ENCODE results near the gene IRF8.
"Not testable (repeated sequence)": the region's sequence is repeated elsewhere in the genome, so short reads cannot be mapped to it uniquely, and the experiment has no call there.

Gene IRF8, protein sequence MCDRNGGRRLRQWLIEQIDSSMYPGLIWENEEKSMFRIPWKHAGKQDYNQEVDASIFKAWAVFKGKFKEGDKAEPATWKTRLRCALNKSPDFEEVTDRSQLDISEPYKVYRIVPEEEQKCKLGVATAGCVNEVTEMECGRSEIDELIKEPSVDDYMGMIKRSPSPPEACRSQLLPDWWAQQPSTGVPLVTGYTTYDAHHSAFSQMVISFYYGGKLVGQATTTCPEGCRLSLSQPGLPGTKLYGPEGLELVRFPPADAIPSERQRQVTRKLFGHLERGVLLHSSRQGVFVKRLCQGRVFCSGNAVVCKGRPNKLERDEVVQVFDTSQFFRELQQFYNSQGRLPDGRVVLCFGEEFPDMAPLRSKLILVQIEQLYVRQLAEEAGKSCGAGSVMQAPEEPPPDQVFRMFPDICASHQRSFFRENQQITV

DNA sequence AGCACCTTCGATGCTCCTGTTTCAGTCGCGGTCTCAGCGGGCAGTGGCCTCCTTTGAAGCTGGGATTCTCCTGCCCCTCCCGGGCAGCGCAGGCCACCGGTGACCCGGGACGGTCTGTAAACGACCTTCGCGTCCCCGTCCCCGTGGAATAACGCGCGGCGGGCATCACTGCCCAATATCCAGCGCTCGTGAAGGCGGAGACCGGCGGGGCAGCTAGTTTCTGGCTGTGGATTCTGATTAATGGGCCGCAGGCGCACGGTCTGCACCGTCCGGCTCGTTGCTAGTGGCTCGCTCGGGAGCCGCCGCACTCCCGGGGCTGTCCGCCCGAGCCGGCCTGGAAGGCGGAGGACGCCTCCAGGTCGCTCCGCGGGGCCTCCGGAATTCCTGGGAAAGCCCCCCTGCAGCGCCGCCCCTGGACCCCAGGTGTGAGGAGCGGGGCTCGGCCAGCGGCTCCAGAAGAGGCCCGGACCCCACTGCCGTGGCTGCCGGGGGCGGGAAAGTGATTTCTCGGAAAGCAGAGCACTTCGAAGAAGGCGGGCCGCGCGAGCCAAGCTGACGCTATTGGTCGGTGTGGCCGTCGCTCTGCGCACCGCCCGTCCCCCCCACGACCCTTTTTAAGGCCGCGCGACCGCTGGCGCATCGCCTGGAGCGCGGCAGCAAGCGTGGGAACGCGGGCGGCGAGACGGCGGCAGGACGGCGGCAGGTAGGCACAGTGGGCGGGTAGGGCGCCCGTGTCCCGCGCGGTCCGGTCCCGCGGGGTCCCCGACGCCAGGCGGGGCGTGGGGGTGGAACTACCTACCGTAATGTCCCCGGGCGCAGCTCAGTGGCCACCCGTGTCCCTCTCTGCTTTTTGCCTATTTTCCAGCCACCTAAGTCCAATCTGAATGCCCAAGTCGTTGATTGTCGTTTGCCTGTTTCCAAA, at the start of gene IRF8:
IRF8 (plus strand) TSS at position 642 of the 922 bp plus-strand sequence. CDS start 3,854 bp downstream, outside the sequence.
- DNase-seq (ENCODE audit: low spot score): no peak

GRCh38 chr16:85849388-85849787, 49.6 kb upstream of the IRF8 start:
- DNase-seq (ENCODE audit: low spot score): no peak

DNA sequence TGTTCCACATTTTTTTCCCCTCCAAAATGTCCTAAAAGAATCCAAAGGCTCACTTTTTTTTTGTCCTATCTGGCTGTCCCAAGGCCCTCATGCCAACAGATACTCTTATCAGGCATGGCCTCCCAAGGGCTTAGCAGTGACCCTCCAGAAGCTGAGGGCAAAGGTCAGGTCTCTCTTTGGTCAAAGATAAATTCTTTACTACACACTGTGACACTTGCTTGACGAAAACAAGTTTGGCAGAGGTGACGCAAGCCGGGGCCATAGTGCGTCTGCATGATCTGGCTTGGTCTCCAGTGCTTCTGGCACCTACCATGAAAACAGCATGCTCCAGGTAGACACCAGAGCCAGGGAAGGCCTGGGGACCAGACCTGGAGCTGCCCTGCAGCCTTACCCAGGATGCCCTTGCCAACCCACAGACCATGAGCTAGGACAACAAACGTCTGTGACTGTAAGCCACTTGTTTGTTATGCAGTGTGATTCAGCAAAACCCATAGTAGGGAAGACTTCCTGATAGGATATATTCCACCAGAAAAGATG, 48.5 kb upstream of the IRF8 start:
- no peak for DNase-seq (ENCODE audit: low spot score)

DNA sequence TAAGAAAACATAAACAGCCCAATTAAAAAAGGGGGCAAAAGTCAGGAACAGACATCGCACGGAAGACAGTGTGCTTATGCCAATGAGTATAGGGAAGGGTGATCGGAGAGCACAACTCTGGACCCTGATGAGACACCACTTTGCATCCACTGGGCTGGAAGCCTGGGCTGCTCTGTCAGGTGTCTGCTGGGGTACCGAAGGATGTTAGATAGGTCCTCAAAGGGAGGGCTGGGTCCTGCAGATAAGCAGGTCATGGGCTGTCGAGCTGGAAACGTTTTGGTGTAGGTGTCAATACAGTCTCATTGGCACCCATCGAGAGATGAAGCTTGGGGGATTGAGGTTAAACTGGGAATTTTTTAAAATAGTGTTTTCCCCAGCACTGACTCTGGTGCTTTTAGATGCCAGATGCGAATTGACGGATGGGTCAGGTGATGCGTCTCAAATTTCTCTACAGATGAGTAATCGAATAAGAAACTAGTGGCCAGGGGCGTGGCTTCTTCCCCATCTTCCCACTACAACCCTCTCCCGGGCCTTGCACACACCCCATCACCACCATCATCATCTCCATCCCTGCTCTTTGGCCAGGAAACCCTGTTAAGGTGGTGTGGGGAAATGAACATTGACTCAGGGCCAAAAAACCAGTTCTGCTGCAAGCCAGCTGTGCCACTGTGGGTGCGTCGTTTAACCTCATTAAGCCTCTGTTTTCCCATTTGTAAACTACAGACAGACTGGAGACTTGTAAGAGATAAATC, 47.8 kb upstream of the IRF8 start:
- no peak for DNase-seq (ENCODE audit: low spot score)

GRCh38 chr16:85853547-85854545, 45.1 kb upstream of the IRF8 start:
- no peak for DNase-seq (ENCODE audit: low spot score)

- DNase-seq (ENCODE audit: low spot score): no peak
Observed at GRCh38 chr16:85854935-85855334, 44.0 kb upstream of the IRF8 start.

DNA sequence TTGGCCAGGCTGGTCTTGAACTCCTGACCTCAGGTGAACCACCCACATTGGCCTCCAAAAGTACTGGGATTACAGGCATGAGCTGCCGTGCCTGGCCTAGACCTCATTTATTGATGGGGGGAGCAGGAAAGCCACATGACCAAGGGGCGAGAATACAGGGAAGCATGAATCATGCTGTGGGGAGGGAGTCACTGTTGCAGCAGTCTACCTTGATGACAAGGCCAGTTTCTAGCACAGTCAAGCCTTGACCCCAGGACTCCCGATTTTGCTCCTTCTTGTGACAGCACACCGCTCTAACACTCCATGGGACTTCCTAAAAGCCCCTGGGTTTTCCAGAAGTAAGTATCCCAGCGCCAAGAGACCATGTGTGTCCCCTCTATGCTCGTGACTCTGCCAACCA, 42.9 kb upstream of the IRF8 start:
- no peak for DNase-seq (ENCODE audit: low spot score)

DNA sequence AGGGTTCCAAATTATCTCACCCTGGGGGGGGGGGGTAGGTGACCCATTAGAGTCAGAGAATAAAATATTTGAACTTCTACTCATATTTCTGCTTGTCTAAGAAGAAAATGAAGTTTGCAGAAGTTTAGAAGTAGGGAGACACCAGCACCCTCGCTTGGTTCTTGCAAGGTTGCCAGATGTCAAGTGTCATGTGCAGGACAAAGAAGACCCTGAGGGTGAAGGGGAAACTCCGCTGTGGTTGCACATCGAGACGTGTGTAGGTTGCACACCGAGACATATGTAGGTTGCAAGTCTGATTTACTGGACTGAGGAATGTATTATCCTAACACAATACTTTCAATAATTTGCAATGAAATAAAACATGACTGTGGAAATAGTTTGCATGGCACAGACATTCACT, 42.4 kb upstream of the IRF8 start:
- DNase-seq (ENCODE audit: low spot score): no peak

DNA sequence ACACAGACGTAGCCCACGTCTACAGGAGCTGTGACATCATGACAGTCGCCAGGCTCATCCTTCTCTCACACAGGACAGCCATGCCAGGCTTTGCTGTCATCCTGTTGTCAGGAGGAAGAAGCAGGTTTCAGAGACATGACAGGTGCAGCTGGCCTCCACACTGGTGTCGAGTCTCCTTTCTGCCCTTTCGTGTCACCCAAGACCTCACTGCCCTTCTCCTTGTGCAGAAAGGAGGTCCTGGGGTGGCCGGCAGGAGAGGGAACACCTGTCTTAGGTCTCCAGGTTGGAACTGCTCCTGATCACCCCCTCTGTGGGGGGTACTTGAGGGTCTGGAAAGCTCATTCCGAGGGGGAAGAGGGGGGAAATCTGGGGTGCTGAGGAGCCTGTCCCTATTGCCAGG, 41.6 kb upstream of the IRF8 start:
- no peak for DNase-seq (ENCODE audit: low spot score)

DNA sequence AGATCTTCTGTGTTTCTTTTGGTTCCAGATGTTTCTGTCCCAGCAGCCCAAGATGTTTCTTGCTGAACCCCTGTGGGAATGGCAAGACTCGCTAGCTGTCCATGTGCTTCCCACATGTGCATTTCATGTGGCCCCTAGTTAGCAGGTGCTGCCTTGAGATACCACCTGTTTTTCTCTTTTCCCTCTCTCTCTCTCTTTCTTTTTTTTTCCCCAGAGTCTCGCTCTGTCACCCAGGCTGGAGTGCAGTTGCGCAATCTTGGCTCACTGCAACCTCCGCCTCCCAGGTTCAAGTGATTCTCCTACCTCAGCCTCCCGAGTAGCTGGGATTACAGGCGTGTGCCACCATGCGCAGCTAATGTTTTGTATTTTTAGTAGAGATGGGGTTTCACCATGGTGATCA, 40.4 kb upstream of the IRF8 start:
- DNase-seq (ENCODE audit: low spot score): not testable (repeated sequence)

DNA sequence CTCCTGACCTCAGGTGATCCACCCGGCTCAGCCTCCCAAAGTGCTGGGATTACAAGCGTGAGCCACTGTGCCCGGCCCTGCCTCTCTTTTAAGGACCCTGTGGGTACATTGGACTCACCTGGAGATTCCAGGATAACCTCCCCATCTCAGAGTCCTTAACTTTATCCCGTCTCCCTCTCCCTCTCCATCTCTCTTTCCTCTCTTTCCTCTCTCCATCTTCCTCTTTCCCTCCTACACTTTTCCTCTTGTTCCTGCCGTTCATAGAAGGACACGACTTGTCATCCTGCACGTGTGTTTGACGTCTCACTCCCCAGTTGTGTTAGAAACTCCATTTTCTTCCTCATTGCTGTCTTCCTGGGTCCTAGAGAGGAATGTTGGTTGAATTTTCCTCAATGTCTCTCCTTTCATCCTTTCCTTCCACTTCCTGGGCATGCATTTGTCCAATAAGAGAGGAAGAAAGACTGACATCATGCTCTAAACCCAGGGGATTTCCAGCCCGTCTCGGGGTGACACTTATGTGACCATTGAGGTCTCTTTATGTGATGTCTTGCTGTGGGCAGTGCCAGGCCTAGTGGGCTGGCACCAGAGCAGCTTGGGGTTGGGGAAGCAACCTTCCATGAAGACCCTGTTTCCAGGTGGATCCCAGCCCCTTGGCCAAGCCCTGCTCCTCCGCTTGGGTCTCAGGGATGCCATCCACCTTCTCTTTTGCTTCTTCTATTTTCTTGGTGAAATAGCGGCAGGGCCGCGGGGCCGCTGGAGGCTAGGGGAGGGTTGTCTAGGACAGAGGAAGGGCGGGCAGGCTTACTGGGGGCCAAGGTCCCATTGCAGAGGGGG, 39.8 kb upstream of the IRF8 start:
- DNase-seq (ENCODE audit: low spot score): no peak

DNA sequence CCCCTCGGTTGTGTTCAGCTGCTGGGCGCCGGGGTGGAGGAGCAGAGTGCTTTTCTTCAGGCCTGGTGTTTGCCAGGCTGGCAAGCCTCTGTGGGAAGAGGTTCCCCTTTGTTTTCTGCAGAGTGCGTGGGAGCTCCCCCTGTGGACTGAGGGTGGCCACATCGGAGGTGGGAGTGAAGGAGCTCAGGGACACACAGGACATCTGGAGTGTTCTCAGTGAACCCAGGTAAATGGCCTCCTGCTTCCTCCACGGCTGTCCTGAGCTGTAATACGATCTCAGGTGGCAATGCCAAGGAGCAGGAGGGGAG, 39.2 kb upstream of the IRF8 start:
- no peak for DNase-seq (ENCODE audit: low spot score)

DNA sequence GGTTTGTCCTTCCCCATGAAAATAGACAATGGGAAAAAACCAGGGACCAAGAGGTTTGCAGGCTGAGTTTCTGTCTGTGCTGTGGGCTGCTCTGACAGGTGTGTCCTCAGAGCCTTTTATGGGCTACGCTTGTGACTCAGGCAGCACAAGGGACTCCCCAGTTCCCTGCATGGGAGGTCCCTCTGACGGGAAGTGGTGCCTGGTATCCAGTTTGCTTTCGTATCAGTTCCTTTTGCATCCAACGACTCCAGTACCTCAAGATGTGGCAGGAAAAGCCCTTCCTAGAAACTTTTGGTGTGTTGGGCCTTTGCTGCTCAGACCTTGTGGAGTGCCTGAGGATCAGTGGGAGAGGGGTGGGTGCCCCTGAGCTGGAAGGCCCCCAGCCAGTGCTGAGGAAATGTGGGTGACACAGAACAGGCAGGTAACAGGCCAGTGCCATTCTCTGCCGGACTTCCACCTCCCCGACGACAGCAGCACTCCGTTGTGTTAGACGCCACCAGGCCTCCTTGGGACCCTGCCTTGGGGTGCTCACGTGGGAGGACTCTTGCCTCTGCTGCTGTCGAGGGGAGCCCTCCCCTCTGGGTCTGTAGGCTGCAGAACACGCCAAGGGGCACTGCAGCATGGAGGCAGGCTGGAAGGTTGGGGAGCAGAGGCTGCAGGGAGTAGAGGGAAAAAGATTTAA, 38.4 kb upstream of the IRF8 start:
- DNase-seq (ENCODE audit: low spot score): no peak

GRCh38 chr16:85861095-85861825, 37.7 kb upstream of the IRF8 start:
- no peak for DNase-seq (ENCODE audit: low spot score)

- no peak for DNase-seq (ENCODE audit: low spot score)
Observed at GRCh38 chr16:85862476-85863383, 36.2 kb upstream of the IRF8 start.

GRCh38 chr16:85863384-85863774, 35.6 kb upstream of the IRF8 start:
- no peak for DNase-seq (ENCODE audit: low spot score)

GRCh38 chr16:85864965-85865364, 34.0 kb upstream of the IRF8 start:
- no peak for DNase-seq (ENCODE audit: low spot score)

- no peak for DNase-seq (ENCODE audit: low spot score)
Observed at GRCh38 chr16:85867189-85867588, 31.8 kb upstream of the IRF8 start.
